OCI-LY7 (cell line): ENCODE measurements around the gene SPATA6L. TPM values are rescaled to one million over a fixed set of nuclear protein-coding genes. Genes with fewer than 3 reads are reported as not detected.

Experiments used
- BruUV-seq: library from RNA; stranded (reverse); fragments of 400-500 nt; replicated peaks from 2 replicates; lab custom pipeline; 2021; lab: Mats Ljungman, UMichigan
- CTCF ChIA-PET: fragments of 300-600 bp; sonication (Branson Sonifier 250); formaldehyde crosslinking; loops from one replicate; lab custom pipeline; 2022; ENCODE audit warnings: antibody characterized with exemption; ENCODE audit not compliant: unreplicated experiment; lab: Charles Lee
- POLR2A ChIA-PET: fragments of 300-600 bp; sonication (Branson Sonifier 250); formaldehyde crosslinking; loops from one replicate; lab custom pipeline; 2022; ENCODE audit warnings: antibody characterized with exemption; lab: Charles Lee
- DNase-seq: peaks from one replicate; pipeline ENCODE4 v3.0.0-alpha.2; 2015; ENCODE audit warnings: low spot score
- H2AFZ ChIP-seq: fragments of 200-600 bp; sonication (generic), shearing (Covaris generic); 2 replicates; pipeline ENCODE4 v1.6.1; 2014; ENCODE audit warnings: mild to moderate bottlenecking, antibody characterized with exemption, low read length, moderate library complexity
- H3K27ac ChIP-seq: fragments of 200-600 bp; sonication (generic); 2 replicates; pipeline ENCODE4 v1.5.1; 2014; ENCODE audit warnings: mixed run types, low read depth, mild to moderate bottlenecking, moderate library complexity, low read length, inconsistent platforms; ENCODE audit not compliant: poor library complexity, severe bottlenecking
- H3K36me3 ChIP-seq: fragments of 200-600 bp; sonication (generic); 2 replicates; pipeline ENCODE4 v1.6.1; 2014; ENCODE audit warnings: mild to moderate bottlenecking, antibody characterized with exemption, low read length, moderate library complexity, mixed read lengths; ENCODE audit not compliant: insufficient read depth
- H3K4me1 ChIP-seq: fragments of 200-600 bp; sonication (generic); 2 replicates; pipeline ENCODE4 v1.5.1; 2014; ENCODE audit warnings: mild to moderate bottlenecking, low read length; ENCODE audit not compliant: insufficient read depth, poor library complexity, severe bottlenecking
- H3K4me2 ChIP-seq: fragments of 200-600 bp; sonication (generic); 2 replicates; pipeline ENCODE4 v1.6.1; 2014; ENCODE audit warnings: mild to moderate bottlenecking, low read length
- H3K4me3 ChIP-seq: fragments of 200-600 bp; sonication (generic); 2 replicates; pipeline ENCODE4 v1.5.1; 2014; ENCODE audit warnings: mild to moderate bottlenecking, low read depth, low read length; ENCODE audit not compliant: poor library complexity, severe bottlenecking
- H3K79me2 ChIP-seq: fragments of 200-600 bp; sonication (generic); 2 replicates; pipeline ENCODE4 v1.6.1; 2016; ENCODE audit warnings: low read depth, mild to moderate bottlenecking, low read length, moderate library complexity, mixed read lengths; ENCODE audit not compliant: insufficient read depth
- H3K9me2 ChIP-seq: fragments of 200-600 bp; sonication (generic); 2 replicates; pipeline ENCODE4 v1.6.1; 2016; ENCODE audit warnings: mild to moderate bottlenecking, low read length, mixed read lengths; ENCODE audit not compliant: insufficient read depth
- H3K9me3 ChIP-seq: fragments of 200-600 bp; sonication (generic); 2 replicates; pipeline ENCODE4 v1.6.1; 2014; ENCODE audit warnings: mild to moderate bottlenecking, mixed run types, low read length, mixed read lengths
- H4K20me1 ChIP-seq: fragments of 200-600 bp; sonication (generic); 2 replicates; pipeline ENCODE4 v1.6.1; 2014; ENCODE audit warnings: mild to moderate bottlenecking, antibody characterized with exemption, low read length, moderate library complexity, mixed read lengths; ENCODE audit not compliant: insufficient read depth
- EZH2phosphoT487 ChIP-seq: fragments of 200-600 bp; sonication (generic); IDR thresholded peaks from 2 replicates; pipeline ENCODE4 v1.6.1; 2018; ENCODE audit warnings: low read depth, borderline replicate concordance, mild to moderate bottlenecking, mixed run types, antibody characterized with exemption, low read length, moderate library complexity, mixed read lengths
- intact Hi-C: fragments of 100-400 bp; cut with micrococcal nuclease; formaldehyde crosslinking; loops from one replicate; pipeline ENCODE4 v1.10.0; 2022; ENCODE audit not compliant: unreplicated experiment
- total RNA-seq, 2 experiments: library from RNA; depleted of rRNA in 1 of 2; stranded (reverse); fragments of >200 nt in 1 of 2; shearing (Covaris generic) in 1 of 2; gene quantifications; 2 replicates each; pipeline ENCODE4 v1.2.3, GENCODE V29; 2014 to 2022
- TF ChIP-seq, protein P1 (sequence below): fragments of 200-600 bp; sonication (generic); conservative IDR thresholded peaks from 2 replicates; pipeline ENCODE4 v1.5.1; 2014; ENCODE audit warnings: mild to moderate bottlenecking, antibody characterized with exemption, low read length, moderate library complexity, mixed read lengths

The SPATA6L gene
- total RNA-seq, 2 experiments from 2014 or later: 0.49 TPM; not detected in 1

DNA sequence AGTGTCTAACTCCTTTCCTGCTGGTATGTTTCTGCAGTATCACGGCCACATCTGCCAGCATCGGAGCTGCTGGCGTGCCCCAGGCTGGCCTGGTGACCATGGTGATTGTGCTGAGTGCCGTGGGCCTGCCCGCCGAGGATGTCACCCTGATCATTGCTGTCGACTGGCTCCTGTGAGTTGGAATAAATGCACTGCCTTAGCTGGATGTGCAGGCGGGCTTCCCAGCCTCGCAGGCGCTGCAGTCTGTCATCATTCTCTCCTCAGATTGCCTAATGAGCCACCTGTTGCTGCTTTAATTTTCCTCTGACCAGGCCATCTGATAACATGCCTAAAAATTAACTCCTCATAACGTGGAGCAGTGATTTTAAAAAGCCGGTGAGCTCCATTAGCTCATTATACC, 83.3 kb downstream of the SPATA6L start:
- CTCF ChIA-PET: no interaction called here

DNA sequence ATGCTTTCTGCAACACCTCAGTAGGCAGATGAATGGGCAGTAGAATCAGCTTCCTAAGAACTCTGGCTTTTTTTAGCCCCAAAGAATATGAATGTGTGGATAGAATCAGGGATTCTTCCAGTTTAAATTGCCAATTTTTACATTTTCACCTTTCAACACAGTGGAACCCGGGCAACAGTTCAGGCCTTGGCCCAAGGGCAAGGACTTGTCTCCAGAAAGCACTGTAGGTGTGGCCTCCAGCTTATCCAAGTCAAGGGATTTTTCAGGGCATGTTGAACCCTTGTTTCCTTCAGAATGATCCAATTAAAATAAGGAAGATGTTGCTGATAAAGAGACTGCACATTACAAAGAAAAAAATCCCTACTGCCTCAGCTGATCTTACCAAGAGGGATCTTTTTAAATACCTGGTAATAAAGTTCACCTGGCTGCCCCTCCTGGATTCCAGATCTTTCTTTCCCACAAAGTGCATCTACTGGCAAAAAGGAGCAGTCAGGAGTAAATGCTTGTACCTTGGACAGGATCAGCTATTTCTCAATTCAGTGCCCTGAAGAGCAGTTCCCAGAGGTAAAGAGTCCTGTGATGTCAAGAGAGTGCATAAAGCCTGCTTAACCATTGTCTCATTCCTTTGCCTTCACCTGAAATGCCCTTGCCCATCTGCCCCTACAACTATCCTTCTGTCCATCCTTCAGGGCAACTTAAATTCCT, 84.3 kb downstream of the SPATA6L start:
- H3K4me3 ChIP-seq: no peak overlapping the region
- H4K20me1 ChIP-seq: no peaks in the 10 kb centered on the region
- intact Hi-C loops: no loop called here
- no peaks in the 10 kb centered on the region for H3K9me2 ChIP-seq
- DNase-seq: no peak
- ChIA-PET CTCF (no interaction called here), POLR2A (no interaction called here)
- TF ChIP-seq, protein P1, sequence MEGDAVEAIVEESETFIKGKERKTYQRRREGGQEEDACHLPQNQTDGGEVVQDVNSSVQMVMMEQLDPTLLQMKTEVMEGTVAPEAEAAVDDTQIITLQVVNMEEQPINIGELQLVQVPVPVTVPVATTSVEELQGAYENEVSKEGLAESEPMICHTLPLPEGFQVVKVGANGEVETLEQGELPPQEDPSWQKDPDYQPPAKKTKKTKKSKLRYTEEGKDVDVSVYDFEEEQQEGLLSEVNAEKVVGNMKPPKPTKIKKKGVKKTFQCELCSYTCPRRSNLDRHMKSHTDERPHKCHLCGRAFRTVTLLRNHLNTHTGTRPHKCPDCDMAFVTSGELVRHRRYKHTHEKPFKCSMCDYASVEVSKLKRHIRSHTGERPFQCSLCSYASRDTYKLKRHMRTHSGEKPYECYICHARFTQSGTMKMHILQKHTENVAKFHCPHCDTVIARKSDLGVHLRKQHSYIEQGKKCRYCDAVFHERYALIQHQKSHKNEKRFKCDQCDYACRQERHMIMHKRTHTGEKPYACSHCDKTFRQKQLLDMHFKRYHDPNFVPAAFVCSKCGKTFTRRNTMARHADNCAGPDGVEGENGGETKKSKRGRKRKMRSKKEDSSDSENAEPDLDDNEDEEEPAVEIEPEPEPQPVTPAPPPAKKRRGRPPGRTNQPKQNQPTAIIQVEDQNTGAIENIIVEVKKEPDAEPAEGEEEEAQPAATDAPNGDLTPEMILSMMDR: no peak
- TF ChIP-seq EZH2phosphoT487: no peak
- no peaks in the 10 kb centered on the region for H3K9me3 ChIP-seq
- H2AFZ ChIP-seq: no peak overlapping the region
- no peaks in the 10 kb centered on the region for H3K4me1 ChIP-seq
- no peak overlapping the region for H3K27ac ChIP-seq
- no TSS peak for BruUV-seq
- H3K4me2 ChIP-seq: no peak overlapping the region
- H3K79me2 ChIP-seq: no peaks in the 10 kb centered on the region
- H3K36me3 ChIP-seq: no peaks in the 10 kb centered on the region

More for the DNA sequence above, 83.3 kb downstream of the SPATA6L start:
- Histone ChIP-seq H4K20me1 (no peaks in the 10 kb centered on the region), H3K4me2 (no peak overlapping the region), H2AFZ (no peak overlapping the region), H3K4me1 (no peaks in the 10 kb centered on the region), H3K4me3 (no peak overlapping the region), H3K36me3 (no peaks in the 10 kb centered on the region), H3K9me2 (no peaks in the 10 kb centered on the region), H3K27ac (no peak overlapping the region), H3K9me3 (no peaks in the 10 kb centered on the region), H3K79me2 (no peaks in the 10 kb centered on the region)
- no peak for DNase-seq
- BruUV-seq: no TSS peak
- POLR2A ChIA-PET: no interaction called here
- TF ChIP-seq EZH2phosphoT487: no peak
- TF ChIP-seq, protein P1: no peak
- intact Hi-C loops: no loop called here

DNA sequence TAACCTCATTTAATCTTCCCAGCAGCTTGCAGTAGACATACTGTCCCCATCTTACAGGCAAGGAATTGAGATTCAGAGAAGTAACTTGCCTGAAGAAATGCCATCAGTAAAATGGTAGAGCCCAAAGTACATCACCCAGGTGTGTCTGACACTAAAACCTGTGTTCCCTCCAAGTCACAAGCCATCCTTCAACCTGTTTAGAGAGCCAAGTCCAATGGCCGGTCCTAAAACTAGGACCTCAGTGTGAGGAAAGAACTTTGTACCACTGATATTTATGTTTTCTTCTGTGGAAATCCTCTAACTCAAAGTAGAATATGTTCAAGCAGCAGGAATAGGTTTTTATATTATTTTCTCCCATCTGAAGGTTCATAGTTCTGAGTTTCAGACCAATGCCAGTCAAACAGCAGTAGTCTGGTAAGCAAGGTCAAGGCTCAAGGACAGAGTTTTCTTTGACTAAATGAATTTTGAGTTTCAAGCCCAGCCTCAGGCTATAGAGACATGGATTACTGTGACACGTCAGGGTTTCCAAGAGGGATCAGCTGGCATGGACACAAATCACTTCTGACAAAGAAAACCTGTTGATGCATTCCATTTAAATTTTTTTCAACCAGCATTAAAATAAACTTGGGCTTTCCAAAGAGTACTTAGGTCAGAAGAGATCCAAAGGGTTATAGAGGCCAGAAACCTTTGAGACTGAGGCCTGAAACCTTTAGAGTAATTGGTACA, 85.1 kb downstream of the SPATA6L start:
- Histone ChIP-seq H3K4me2 (no peak overlapping the region), H4K20me1 (no peaks in the 10 kb centered on the region), H2AFZ (no peak overlapping the region), H3K9me3 (no peaks in the 10 kb centered on the region), H3K9me2 (no peaks in the 10 kb centered on the region), H3K4me1 (no peaks in the 10 kb centered on the region), H3K36me3 (no peaks in the 10 kb centered on the region), H3K27ac (no peak overlapping the region), H3K4me3 (no peak overlapping the region), H3K79me2 (no peaks in the 10 kb centered on the region)
- TF ChIP-seq, protein P1: no peak
- no peak for TF ChIP-seq EZH2phosphoT487
- intact Hi-C loops: no loop called here
- no peak for DNase-seq
- POLR2A ChIA-PET: interaction anchor here (0.6 to 1.0 kb wide), 2 partner anchors 10 to 63 kb away, joined by 3 read pairs; no protein-coding TSS in a partner anchor
- no TSS peak for BruUV-seq
- CTCF ChIA-PET: no interaction called here
